ENCODE results near the gene MYRIP.

MYRIP gene

GRCh38 chr3:39937315-39937714 is 127.9 kb downstream of the MYRIP start:
- no peak for DNase-seq (ENCODE audit: extremely low read depth, low read depth)
- TF ChIP-seq, protein P1, sequence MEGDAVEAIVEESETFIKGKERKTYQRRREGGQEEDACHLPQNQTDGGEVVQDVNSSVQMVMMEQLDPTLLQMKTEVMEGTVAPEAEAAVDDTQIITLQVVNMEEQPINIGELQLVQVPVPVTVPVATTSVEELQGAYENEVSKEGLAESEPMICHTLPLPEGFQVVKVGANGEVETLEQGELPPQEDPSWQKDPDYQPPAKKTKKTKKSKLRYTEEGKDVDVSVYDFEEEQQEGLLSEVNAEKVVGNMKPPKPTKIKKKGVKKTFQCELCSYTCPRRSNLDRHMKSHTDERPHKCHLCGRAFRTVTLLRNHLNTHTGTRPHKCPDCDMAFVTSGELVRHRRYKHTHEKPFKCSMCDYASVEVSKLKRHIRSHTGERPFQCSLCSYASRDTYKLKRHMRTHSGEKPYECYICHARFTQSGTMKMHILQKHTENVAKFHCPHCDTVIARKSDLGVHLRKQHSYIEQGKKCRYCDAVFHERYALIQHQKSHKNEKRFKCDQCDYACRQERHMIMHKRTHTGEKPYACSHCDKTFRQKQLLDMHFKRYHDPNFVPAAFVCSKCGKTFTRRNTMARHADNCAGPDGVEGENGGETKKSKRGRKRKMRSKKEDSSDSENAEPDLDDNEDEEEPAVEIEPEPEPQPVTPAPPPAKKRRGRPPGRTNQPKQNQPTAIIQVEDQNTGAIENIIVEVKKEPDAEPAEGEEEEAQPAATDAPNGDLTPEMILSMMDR (IDR thresholded peaks at IDR 0.05; ENCODE audit: low read depth, low read length), result no peak

DNA sequence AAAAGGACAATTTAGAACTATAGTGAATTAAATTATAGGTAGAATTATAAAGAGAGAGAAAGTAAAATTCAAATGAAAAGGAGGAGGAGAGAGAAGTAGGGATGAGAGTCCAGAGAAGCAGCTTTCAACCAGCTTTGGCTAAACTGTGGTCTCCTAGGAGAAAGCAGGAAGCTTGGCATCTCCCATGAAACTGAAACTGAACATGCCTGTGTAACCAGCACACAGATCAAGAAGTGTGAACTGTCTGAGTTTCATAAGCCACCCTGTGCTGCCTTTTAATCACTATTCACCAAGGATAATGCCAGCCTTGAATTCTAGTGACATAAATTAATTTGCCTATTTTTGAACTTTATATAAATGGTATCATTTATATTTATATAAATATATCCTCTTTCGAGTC is 128.5 kb downstream of the MYRIP start:
- no peak for DNase-seq (ENCODE audit: extremely low read depth, low read depth)
- TF ChIP-seq, protein P1 (IDR thresholded peaks at IDR 0.05; ENCODE audit: low read depth, low read length), result no peak

GRCh38 chr3:39941931-39942330 is 132.5 kb downstream of the MYRIP start:
- no peak for DNase-seq (ENCODE audit: extremely low read depth, low read depth)
- TF ChIP-seq, protein P1 (IDR thresholded peaks at IDR 0.05; ENCODE audit: low read depth, low read length), result no peak

- DNase-seq (ENCODE audit: extremely low read depth, low read depth), result no peak
- TF ChIP-seq, protein P1 (IDR thresholded peaks at IDR 0.05; ENCODE audit: low read depth, low read length), result no peak
These were observed 151.2 kb downstream of the MYRIP start for GRCh38 chr3:39960515-39961191.

DNA sequence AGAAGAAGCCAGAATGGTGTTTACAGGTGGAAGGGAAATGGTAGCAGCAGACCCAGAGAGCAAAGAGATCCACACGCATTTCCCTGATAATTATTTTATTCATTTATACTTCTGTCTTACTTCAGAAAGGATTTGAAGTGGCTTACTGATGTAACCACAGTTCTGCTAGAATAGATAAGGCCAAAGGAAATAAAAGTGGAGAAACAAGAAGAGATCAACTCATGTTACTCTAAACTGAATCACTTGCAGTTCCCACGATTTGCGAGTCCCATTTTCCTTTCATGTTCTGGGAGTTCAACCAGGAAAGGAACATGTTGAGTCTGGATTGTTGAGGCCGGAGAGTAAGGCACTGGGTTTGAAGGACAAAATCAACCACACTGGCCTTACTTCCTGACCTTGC is 151.8 kb downstream of the MYRIP start:
- no peak for DNase-seq (ENCODE audit: extremely low read depth, low read depth)
- TF ChIP-seq, protein P1 (IDR thresholded peaks at IDR 0.05; ENCODE audit: low read depth, low read length), result no peak

GRCh38 chr3:39962581-39962980 is 153.2 kb downstream of the MYRIP start:
- no peak for DNase-seq (ENCODE audit: extremely low read depth, low read depth)

GRCh38 chr3:39965461-39965860 is 156.1 kb downstream of the MYRIP start:
- no peak for DNase-seq (ENCODE audit: extremely low read depth, low read depth)
- TF ChIP-seq, protein P1 (IDR thresholded peaks at IDR 0.05; ENCODE audit: low read depth, low read length), result no peak

More at GRCh38 chr3:39962581-39962980, 153.2 kb downstream of the MYRIP start:
- TF ChIP-seq, protein P1 (IDR thresholded peaks at IDR 0.05; ENCODE audit: low read depth, low read length), result no peak
